GM21576 (cell line): Measurements from ENCODE around the gene ANKRD66.
"Not testable (repeated sequence)": the region's sequence is repeated elsewhere in the genome, so short reads cannot be mapped to it uniquely, and the experiment has no call there.

Source experiments
- ATAC-seq: cut with Tn5 transposase; IDR thresholded peaks from one replicate; pipeline ENCODE4 v1.9.1; 2021; ENCODE audit warnings: mild to moderate bottlenecking, moderate library complexity; ENCODE audit not compliant: unreplicated experiment

The ANKRD66 gene

GRCh38 chr6:46751658-46752057 lies 4.9 kb downstream of the ANKRD66 start:
- ATAC-seq: no peak

- no peak for ATAC-seq
Measured at GRCh38 chr6:46755865-46756264, 9.1 kb downstream of the ANKRD66 start.

GRCh38 chr6:46756469-46757213 lies 9.9 kb downstream of the ANKRD66 start:
- no peak for ATAC-seq

- no peak for ATAC-seq
Measured at GRCh38 chr6:46757214-46757596, 10.5 kb downstream of the ANKRD66 start.

GRCh38 chr6:46758960-46759753 lies 12.4 kb downstream of the ANKRD66 start:
- no peak for ATAC-seq

- ATAC-seq: no peak
Measured at GRCh38 chr6:46760925-46761324, 14.2 kb downstream of the ANKRD66 start.

- no peak for ATAC-seq
Measured at GRCh38 chr6:46763466-46763865, 16.7 kb downstream of the ANKRD66 start.

- ATAC-seq: not testable (repeated sequence)
Measured at GRCh38 chr6:46764280-46764679, 17.5 kb downstream of the ANKRD66 start.

GRCh38 chr6:46764961-46765360 lies 18.2 kb downstream of the ANKRD66 start:
- no peak for ATAC-seq

GRCh38 chr6:46772016-46772415 lies 25.3 kb downstream of the ANKRD66 start:
- ATAC-seq: no peak

- ATAC-seq: peak; percentile 66
Measured at GRCh38 chr6:46772762-46773161, 26.0 kb downstream of the ANKRD66 start.

- ATAC-seq: no peak
Measured at GRCh38 chr6:46773201-46773855, 26.6 kb downstream of the ANKRD66 start.

- not testable (repeated sequence) for ATAC-seq
Measured at GRCh38 chr6:46774736-46775135, 28.0 kb downstream of the ANKRD66 start.

- ATAC-seq: no peak
Measured at GRCh38 chr6:46776070-46776712, 29.5 kb downstream of the ANKRD66 start.

- ATAC-seq: no peak
Measured at GRCh38 chr6:46777476-46778346, 31.0 kb downstream of the ANKRD66 start.

- ATAC-seq: no peak
Measured at GRCh38 chr6:46781478-46782378, 35.0 kb downstream of the ANKRD66 start.

- ATAC-seq: no peak
Measured at GRCh38 chr6:46784535-46784934, 37.8 kb downstream of the ANKRD66 start.

GRCh38 chr6:46787871-46788540 lies 41.3 kb downstream of the ANKRD66 start:
- ATAC-seq: no peak

GRCh38 chr6:46788791-46789190 lies 42.1 kb downstream of the ANKRD66 start:
- no peak for ATAC-seq
